GM23338 (cell line): ENCODE data around the gene EXOSC7. TPM values are rescaled to one million over a fixed set of nuclear protein-coding genes. Genes with fewer than 3 reads are reported as not detected.

Experiments
- ATAC-seq: fragments of 200-7000 bp; cut with Tn5 transposase; 3 replicates; pipeline ENCODE4 v1.9.1; 2020
- DNase-seq: peaks from one replicate; pipeline ENCODE4 v3.0.0-alpha.2; 2015; ENCODE audit warnings: low spot score
- H2AFZ ChIP-seq: fragments of 200-600 bp; sonication (generic); 2 replicates; pipeline ENCODE4 v1.8.0; 2016; ENCODE audit warnings: antibody characterized with exemption, mild to moderate bottlenecking, moderate library complexity
- H3F3A ChIP-seq: fragments of 200-600 bp; sonication (generic); replicated peaks from 2 replicates; pipeline ENCODE4 v1.8.0; 2017; ENCODE audit warnings: antibody characterized with exemption, mixed run types, low read depth
- H3K27ac ChIP-seq: fragments of 200-600 bp; sonication (generic); 2 replicates; pipeline ENCODE4 v1.6.1; 2016; ENCODE audit warnings: low read depth
- H3K27me3 ChIP-seq: fragments of 200-600 bp; sonication (generic); 2 replicates; pipeline ENCODE4 v1.8.0; 2016; ENCODE audit warnings: mild to moderate bottlenecking, mixed run types, moderate library complexity; ENCODE audit not compliant: insufficient read depth
- H3K36me3 ChIP-seq: fragments of 200-600 bp; sonication (generic); 2 replicates; pipeline ENCODE4 v1.8.0; 2016; ENCODE audit warnings: mild to moderate bottlenecking; ENCODE audit not compliant: insufficient read depth
- H3K4me1 ChIP-seq: fragments of 200-600 bp; sonication (generic); 2 replicates; pipeline ENCODE4 v1.8.0; 2016; ENCODE audit warnings: mild to moderate bottlenecking, moderate library complexity; ENCODE audit not compliant: insufficient read depth
- H3K4me2 ChIP-seq: fragments of 200-600 bp; sonication (generic); 2 replicates; pipeline ENCODE4 v1.7.1; 2017; ENCODE audit warnings: mixed run types
- H3K4me3 ChIP-seq: fragments of 200-600 bp; sonication (generic); 2 replicates; pipeline ENCODE4 v1.6.1; 2016; ENCODE audit warnings: mixed run types
- H3K79me2 ChIP-seq: fragments of 200-600 bp; sonication (generic); replicated peaks from 2 replicates; pipeline ENCODE4 v1.8.0; 2017; ENCODE audit warnings: mild to moderate bottlenecking; ENCODE audit not compliant: insufficient read depth
- H3K9me2 ChIP-seq: fragments of 200-600 bp; sonication (generic); 2 replicates; pipeline ENCODE4 v1.8.0; 2017; ENCODE audit not compliant: insufficient read depth
- H4K20me1 ChIP-seq: fragments of 200-600 bp; sonication (generic); replicated peaks from 2 replicates; pipeline ENCODE4 v1.8.0; 2017; ENCODE audit warnings: mild to moderate bottlenecking; ENCODE audit not compliant: insufficient read depth
- H3K27ac Mint-ChIP-seq: 2 replicates; pipeline ENCODE4 v1.8.0; 2020; ENCODE audit warnings: inconsistent platforms, mild to moderate bottlenecking, moderate library complexity, mixed read lengths
- H3K27me3 Mint-ChIP-seq: 3 replicates; pipeline ENCODE4 v1.8.0; 2022; ENCODE audit warnings: low read depth, mild to moderate bottlenecking, moderate library complexity, mixed read lengths, inconsistent platforms; ENCODE audit not compliant: insufficient read depth, poor library complexity
- H3K36me3 Mint-ChIP-seq: 3 replicates; pipeline ENCODE4 v1.8.0; 2021; ENCODE audit warnings: low read depth, mild to moderate bottlenecking, inconsistent platforms, moderate library complexity, mixed read lengths
- H3K4me1 Mint-ChIP-seq: 3 replicates; pipeline ENCODE4 v1.8.0; 2020; ENCODE audit warnings: mild to moderate bottlenecking, inconsistent platforms, mixed read lengths
- H3K4me3 Mint-ChIP-seq: 3 replicates; pipeline ENCODE4 v1.8.0; 2021; ENCODE audit warnings: moderate library complexity, mild to moderate bottlenecking, inconsistent platforms, mixed read lengths
- H3K9me3 Mint-ChIP-seq: 3 replicates; pipeline ENCODE4 v1.8.0; 2020; ENCODE audit warnings: moderate library complexity, mild to moderate bottlenecking, inconsistent platforms, mixed read lengths
- CREB1 ChIP-seq: fragments of 250-450 bp; sonication (Bioruptor Pico); IDR thresholded peaks from 2 replicates; pipeline ENCODE4 v1.5.0; 2020; ENCODE audit warnings: low read depth, mild to moderate bottlenecking, moderate library complexity
- CTCF ChIP-seq, 2 experiments: fragments of 200-600 bp in 1 of 2; sonication (generic) in 1 of 2; conservative IDR thresholded peaks; 2 replicates each; pipeline versions ENCODE4 v1.5.1 to v1.6.1; 2016 to 2017; ENCODE audit warnings: antibody characterized with exemption in 2 of 2, low read depth in 2 of 2, mild to moderate bottlenecking in 2 of 2, moderate library complexity in 1 of 2
- ETS1 ChIP-seq: IDR thresholded peaks from 2 replicates; pipeline ENCODE4 v1.6.1; 2016; ENCODE audit warnings: antibody characterized with exemption
- EZH2 ChIP-seq: fragments of 200-600 bp; sonication (generic); IDR thresholded peaks from one replicate; pipeline ENCODE4 v1.8.0; 2017; ENCODE audit warnings: antibody characterized with exemption, mild to moderate bottlenecking, low read depth; ENCODE audit not compliant: unreplicated experiment
- EZH2phosphoT487 ChIP-seq: fragments of 200-600 bp; sonication (generic); IDR thresholded peaks from one replicate; pipeline ENCODE4 v1.8.1; 2018; ENCODE audit warnings: antibody characterized with exemption; ENCODE audit not compliant: unreplicated experiment
- JUNB ChIP-seq: IDR thresholded peaks from one replicate; pipeline ENCODE4 v1.6.1; 2016; ENCODE audit warnings: antibody characterized with exemption; ENCODE audit not compliant: unreplicated experiment
- NANOG ChIP-seq: IDR thresholded peaks from 2 replicates; pipeline ENCODE4 v1.6.1; 2016; ENCODE audit warnings: antibody characterized with exemption, borderline replicate concordance
- POLR2AphosphoS5 ChIP-seq: IDR thresholded peaks from 2 replicates; pipeline ENCODE4 v1.6.1; 2016; ENCODE audit warnings: antibody characterized with exemption, low read depth
- REST ChIP-seq: IDR thresholded peaks from one replicate; pipeline ENCODE4 v1.6.1; 2018; ENCODE audit warnings: antibody characterized with exemption; ENCODE audit not compliant: unreplicated experiment
- STAT1 ChIP-seq: IDR thresholded peaks from one replicate; pipeline ENCODE4 v1.6.1; 2016; ENCODE audit warnings: antibody characterized with exemption; ENCODE audit not compliant: unreplicated experiment
- ZNF114 ChIP-seq: fragments of 250-450 bp; sonication (Bioruptor Pico); IDR thresholded peaks from 2 replicates; pipeline ENCODE4 v1.5.0; 2020; ENCODE audit warnings: mild to moderate bottlenecking, moderate library complexity
- ZNF331 ChIP-seq: fragments of 250-450 bp; sonication (Bioruptor Pico); IDR thresholded peaks from 2 replicates; pipeline ENCODE4 v1.5.0; 2020; ENCODE audit warnings: low read depth, mild to moderate bottlenecking, moderate library complexity
- ZNF462 ChIP-seq: fragments of 250-450 bp; sonication (Bioruptor Pico); IDR thresholded peaks from 2 replicates; pipeline ENCODE4 v1.5.0; 2020; ENCODE audit warnings: mild to moderate bottlenecking, moderate library complexity
- polyA plus RNA-seq: library from polyadenylated mRNA; unstranded; fragments of >200 nt; fragmentation: Nextera tagmentation; extraction: Ambion mirVana; gene quantifications from 2 replicates; pipeline ENCODE4 v1.2.1, GENCODE V29; 2016
- total RNA-seq: library from RNA; depleted of rRNA; stranded (reverse); fragments of >200 nt; shearing (Covaris generic); gene quantifications from 2 replicates; pipeline ENCODE4 v1.2.3, GENCODE V29; 2014

The EXOSC7 gene
- total and polyA plus RNA-seq, 2 experiments from 2014 or later = 84.8 to 120 TPM

- H3K9me3 Mint-ChIP-seq = peaks cover 10% of the 10 kb centered on the region
- no peak for ATAC-seq
- TF ChIP-seq CTCF (conservative IDR thresholded peaks at IDR 0.05; ENCODE audit: low read depth in 2 of 2) = no peak
- no peak for TF ChIP-seq STAT1
- TF ChIP-seq REST = no peak
- TF ChIP-seq CREB1 (CRISPR knock-in tag) = no peak
- no peak for TF ChIP-seq ZNF331
- TF ChIP-seq JUNB = no peak
- no peak for TF ChIP-seq EZH2
- no peak for TF ChIP-seq ZNF114 (CRISPR knock-in tag)
- TF ChIP-seq POLR2AphosphoS5 = no peak
- TF ChIP-seq ETS1 = no peak
- no peak for TF ChIP-seq EZH2phosphoT487
- TF ChIP-seq NANOG = no peak
- no peak for TF ChIP-seq ZNF462 (CRISPR knock-in tag)
- no peaks in the 10 kb centered on the region for H3K4me1 Mint-ChIP-seq
- H2AFZ ChIP-seq = no peak overlapping the region
- H3K36me3 Mint-ChIP-seq = peaks cover 88% of the 10 kb centered on the region
- no peaks in the 10 kb centered on the region for H3K9me2 ChIP-seq
- H3K4me3 ChIP-seq = no peak overlapping the region
- H3K27me3 ChIP-seq = no peaks in the 10 kb centered on the region
- H3K4me1 ChIP-seq = no peaks in the 10 kb centered on the region
- no peak overlapping the region for H3K4me3 Mint-ChIP-seq
- H3K27ac Mint-ChIP-seq = no peak overlapping the region
- H3K27me3 Mint-ChIP-seq = no peaks in the 10 kb centered on the region
- no peak overlapping the region for H3K4me2 ChIP-seq
- no peak for DNase-seq
- peaks cover 65% of the 10 kb centered on the region for H3K36me3 ChIP-seq
- H3K27ac ChIP-seq = no peak overlapping the region
- peaks cover 12% of the 10 kb centered on the region for H4K20me1 ChIP-seq
- H3K79me2 ChIP-seq = no peaks in the 10 kb centered on the region; the same call in 1 of the 2 replicates
- no peaks in the 10 kb centered on the region for H3F3A ChIP-seq
These were observed 26.2 kb downstream of the EXOSC7 start for GRCh38 chr3:45002139-45002660.
